Neuronal stem cell (in vitro differentiated cells): Measurements from ENCODE around the gene RREB1.

Experiments used
- DNase-seq: peaks from one replicate; pipeline ENCODE4 v3.0.0-alpha.2; 2013; ENCODE audit warnings: low spot score
- H2AFZ ChIP-seq: one replicate; pipeline ENCODE4 v1.6.1; 2013; ENCODE audit warnings: mild to moderate bottlenecking, low read length, inconsistent platforms
- H2AK5ac ChIP-seq: 2 replicates; pipeline ENCODE4 v1.6.1; 2013; ENCODE audit warnings: low read depth, mild to moderate bottlenecking, inconsistent platforms, low read length, moderate library complexity, mixed read lengths
- H2BK120ac ChIP-seq: 2 replicates; pipeline ENCODE4 v1.6.1; 2013; ENCODE audit warnings: low read depth, mild to moderate bottlenecking, inconsistent platforms, low read length, moderate library complexity, mixed read lengths
- H2BK12ac ChIP-seq: one replicate; pipeline ENCODE4 v1.6.1; 2013; ENCODE audit warnings: low read length, inconsistent platforms
- H2BK15ac ChIP-seq: 2 replicates; pipeline ENCODE4 v1.6.1; 2013; ENCODE audit warnings: mild to moderate bottlenecking, low read length, inconsistent platforms, mixed read lengths
- H2BK5ac ChIP-seq: one replicate; pipeline ENCODE4 v1.6.1; 2013; ENCODE audit warnings: inconsistent platforms, mild to moderate bottlenecking, low read length, moderate library complexity
- H3K14ac ChIP-seq: one replicate; pipeline ENCODE4 v1.6.1; 2013; ENCODE audit warnings: low read length, inconsistent platforms
- H3K18ac ChIP-seq: 2 replicates; pipeline ENCODE4 v1.6.1; 2013; ENCODE audit warnings: low read length, inconsistent platforms
- H3K23ac ChIP-seq: 2 replicates; pipeline ENCODE4 v1.6.1; 2013; ENCODE audit warnings: low read depth, mild to moderate bottlenecking, mixed read lengths, low read length, inconsistent platforms; ENCODE audit not compliant: poor library complexity
- H3K27ac ChIP-seq: replicated peaks from 3 replicates; pipeline ENCODE4 v1.5.1; 2013; ENCODE audit warnings: low read length, inconsistent platforms
- H3K27me3 ChIP-seq, 3 experiments: 2 replicates each; pipeline ENCODE4 v1.6.1; 2013; ENCODE audit warnings: low read length in 3 of 3, mild to moderate bottlenecking in 2 of 3, inconsistent platforms in 1 of 3, low read depth in 1 of 3, mixed read lengths in 1 of 3, moderate library complexity in 1 of 3; ENCODE audit not compliant: control insufficient read depth in 3 of 3, insufficient read depth in 3 of 3
- H3K36me3 ChIP-seq, 2 donors: replicated peaks in 1 of 2; 2 replicates each; pipeline ENCODE4 v1.6.1; 2013; ENCODE audit warnings: low read length in 2 of 2; ENCODE audit not compliant: control insufficient read depth in 2 of 2, insufficient read depth in 2 of 2
- H3K4ac ChIP-seq: 2 replicates; pipeline ENCODE4 v1.6.1; 2013; ENCODE audit warnings: inconsistent platforms, mild to moderate bottlenecking, low read length, moderate library complexity
- H3K4me1 ChIP-seq, 2 donors: 1 replicate in 1 of 2; 2 replicates in 1 of 2; pipeline ENCODE4 v1.6.1; 2013; ENCODE audit warnings: low read length in 2 of 2, low read depth in 1 of 2; ENCODE audit not compliant: control insufficient read depth in 2 of 2, insufficient read depth in 1 of 2
- H3K4me2 ChIP-seq: one replicate; pipeline ENCODE4 v1.6.1; 2013; ENCODE audit warnings: mild to moderate bottlenecking, low read length, inconsistent platforms; ENCODE audit not compliant: insufficient read depth, poor library complexity, severe bottlenecking
- H3K4me3 ChIP-seq, 2 donors: 2 replicates each; pipeline ENCODE4 v1.5.1; 2013; ENCODE audit warnings: low read length in 2 of 2, mild to moderate bottlenecking in 2 of 2, inconsistent platforms in 1 of 2, moderate library complexity in 1 of 2
- H3K79me1 ChIP-seq: one replicate; pipeline ENCODE4 v1.6.1; 2013; ENCODE audit warnings: low read depth, mild to moderate bottlenecking, inconsistent platforms, low read length, moderate library complexity
- H3K9ac ChIP-seq: one replicate; pipeline ENCODE4 v1.6.1; 2013; ENCODE audit warnings: mild to moderate bottlenecking, low read depth, low read length, inconsistent platforms; ENCODE audit not compliant: poor library complexity
- H3K9me3 ChIP-seq, 2 donors: replicated peaks in 1 of 2; 2 replicates each; pipeline versions ENCODE3 to v1.6.1; 2013; ENCODE audit warnings: low read length in 2 of 2, mild to moderate bottlenecking in 2 of 2, inconsistent platforms in 1 of 2, low read depth in 1 of 2, mixed read lengths in 1 of 2, moderate library complexity in 1 of 2; ENCODE audit not compliant: control insufficient read depth in 2 of 2, insufficient read depth in 1 of 2
- H4K8ac ChIP-seq: one replicate; pipeline ENCODE4 v1.6.1; 2013; ENCODE audit warnings: low read depth, mild to moderate bottlenecking, inconsistent platforms, low read length, moderate library complexity
- H4K91ac ChIP-seq: one replicate; pipeline ENCODE4 v1.6.1; 2013; ENCODE audit warnings: low read length, low read depth, mild to moderate bottlenecking, inconsistent platforms; ENCODE audit not compliant: poor library complexity
- WGBS, 2 donors: extraction: QIAGEN DNeasy Blood & Tissue Kit; methylation state at CpG; one replicate each; pipeline ENCODE4 v1.1.7; 2013; ENCODE audit warnings: missing lambda C conversion rate in 2 of 2, mixed read lengths in 1 of 2; ENCODE audit not compliant: insufficient read length in 2 of 2, insufficient replicate concordance in 1 of 2; ENCODE audit errors: extremely low coverage in 2 of 2; 5-methylcytosine and 5-hydroxymethylcytosine counted together

RREB1 gene

DNA sequence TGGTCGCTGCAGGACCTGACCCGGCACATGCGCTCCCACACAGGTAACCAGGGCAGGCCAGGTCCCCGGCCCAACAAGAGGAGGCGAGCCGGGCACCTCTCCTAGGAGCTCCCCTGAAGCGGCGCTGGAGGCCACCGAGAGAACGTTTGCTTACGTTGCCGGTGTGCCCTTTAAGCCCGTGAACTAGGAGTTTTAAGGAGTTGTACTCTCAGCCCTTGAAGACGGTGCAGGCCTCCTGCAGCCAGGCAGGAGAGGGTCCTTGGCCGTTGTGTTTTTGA lies 139.4 kb downstream of the RREB1 start:
- H2BK15ac ChIP-seq, result no peak overlapping the region
- H2BK120ac ChIP-seq, result no peak overlapping the region
- H3K14ac ChIP-seq, result no peak overlapping the region
- no peak overlapping the region for H3K4me2 ChIP-seq
- peaks cover 8% of the 10 kb centered on the region in 2 donors for H3K4me1 ChIP-seq
- H4K8ac ChIP-seq, result no peak overlapping the region
- H4K91ac ChIP-seq, result no peak overlapping the region
- DNase-seq, result no peak
- no peak overlapping the region for H3K23ac ChIP-seq
- no peaks in the 10 kb centered on the region for H3K9me3 ChIP-seq
- H2BK12ac ChIP-seq, result no peak overlapping the region
- no peak overlapping the region for H2BK5ac ChIP-seq
- H3K27me3 ChIP-seq, result no peaks in the 10 kb centered on the region
- H3K4ac ChIP-seq, result no peak overlapping the region
- H3K36me3 ChIP-seq, result peaks cover 7 to 53% of the 10 kb centered on the region in 2 donors
- no peak overlapping the region for H3K27ac ChIP-seq
- H2AK5ac ChIP-seq, result no peak overlapping the region
- no peak overlapping the region for H3K9ac ChIP-seq
- H3K79me1 ChIP-seq, result no peaks in the 10 kb centered on the region
- no CpG with 5 or more reads among the region's 15 CpGs for WGBS, 2 donors
- no peak overlapping the region for H3K18ac ChIP-seq
- no peak overlapping the region for H2AFZ ChIP-seq
- H3K4me3 ChIP-seq, result no peak overlapping the region

DNA sequence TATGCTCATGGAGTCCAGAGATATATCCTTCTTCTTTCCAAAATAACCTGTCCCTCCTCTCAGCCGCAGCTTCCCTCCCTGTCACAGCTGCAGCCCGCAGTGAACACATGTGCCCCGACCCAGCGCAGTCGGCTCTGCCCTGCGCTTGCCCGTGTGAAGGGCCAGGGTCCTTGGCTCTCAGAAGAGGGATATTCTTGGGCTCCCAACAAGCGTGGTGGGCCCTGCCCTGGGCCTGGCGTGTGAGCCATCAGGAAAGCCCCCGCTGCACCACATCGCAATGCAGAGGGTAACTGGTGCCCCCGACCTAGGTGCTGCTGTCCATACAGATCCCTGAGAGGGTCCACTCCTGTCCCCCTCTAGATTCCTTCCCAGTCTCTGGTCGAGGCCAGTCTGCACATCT lies 140.1 kb downstream of the RREB1 start:
- Histone ChIP-seq H2BK5ac (no peak overlapping the region), H3K79me1 (no peaks in the 10 kb centered on the region), H3K4me2 (no peak overlapping the region), H3K14ac (no peak overlapping the region), H3K4me3 (no peak overlapping the region), H2BK12ac (no peak overlapping the region), H3K27ac (no peak overlapping the region), H3K4ac (no peak overlapping the region), H2AK5ac (no peak overlapping the region), H3K18ac (no peak overlapping the region), H2BK15ac (no peak overlapping the region), H3K23ac (no peak overlapping the region), H3K9me3 (no peaks in the 10 kb centered on the region), H3K27me3 (no peaks in the 10 kb centered on the region), H3K4me1 (peaks cover 3 to 5% of the 10 kb centered on the region in 2 donors), H2AFZ (no peak overlapping the region), H4K8ac (no peak overlapping the region), H3K9ac (no peak overlapping the region), H4K91ac (no peak overlapping the region), H3K36me3 (peaks cover 7 to 57% of the 10 kb centered on the region in 2 donors), H2BK120ac (no peak overlapping the region)
- DNase-seq, result no peak
- WGBS, 2 donors, result no CpG with 5 or more reads among the region's 13 CpGs

DNA sequence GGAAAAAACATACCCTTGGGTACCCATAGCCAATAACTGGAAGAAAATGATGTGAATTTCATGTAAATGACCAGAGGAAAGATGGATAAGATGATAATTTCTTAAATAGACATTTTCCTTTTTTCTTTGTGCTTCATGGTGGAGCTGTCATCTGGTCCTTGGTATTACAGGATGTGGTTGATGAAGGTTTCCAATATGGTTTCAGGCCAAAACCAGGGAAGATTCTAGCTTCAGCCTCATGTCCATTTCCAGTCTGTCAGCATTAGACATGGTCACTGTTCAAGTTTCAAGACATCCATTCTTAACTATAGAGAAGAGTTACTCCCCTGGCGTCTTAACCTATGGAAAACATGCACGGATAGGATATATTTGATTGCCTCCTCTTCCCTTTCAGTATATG lies 141.6 kb downstream of the RREB1 start:
- no peak overlapping the region for H3K23ac ChIP-seq
- no peaks in the 10 kb centered on the region for H3K4me1 ChIP-seq
- H2BK15ac ChIP-seq, result no peak overlapping the region
- DNase-seq, result no peak
- H2AFZ ChIP-seq, result no peak overlapping the region
- H3K14ac ChIP-seq, result no peak overlapping the region
- no peak overlapping the region for H2AK5ac ChIP-seq
- H4K8ac ChIP-seq, result no peak overlapping the region
- no peak overlapping the region for H3K18ac ChIP-seq
- no peak overlapping the region for H3K4ac ChIP-seq
- H3K9me3 ChIP-seq, result no peaks in the 10 kb centered on the region
- H3K4me3 ChIP-seq, result no peak overlapping the region
- H3K9ac ChIP-seq, result no peak overlapping the region
- H3K27me3 ChIP-seq, result no peaks in the 10 kb centered on the region
- no peak overlapping the region for H3K27ac ChIP-seq
- H2BK120ac ChIP-seq, result no peak overlapping the region
- H3K4me2 ChIP-seq, result no peak overlapping the region
- no peak overlapping the region for H2BK12ac ChIP-seq
- peaks cover 7 to 57% of the 10 kb centered on the region in 2 donors for H3K36me3 ChIP-seq
- H3K79me1 ChIP-seq, result no peaks in the 10 kb centered on the region
- H2BK5ac ChIP-seq, result no peak overlapping the region
- WGBS, 2 donors, result no CpG with 5 or more reads among the region's 2 CpGs
- H4K91ac ChIP-seq, result no peak overlapping the region

DNA sequence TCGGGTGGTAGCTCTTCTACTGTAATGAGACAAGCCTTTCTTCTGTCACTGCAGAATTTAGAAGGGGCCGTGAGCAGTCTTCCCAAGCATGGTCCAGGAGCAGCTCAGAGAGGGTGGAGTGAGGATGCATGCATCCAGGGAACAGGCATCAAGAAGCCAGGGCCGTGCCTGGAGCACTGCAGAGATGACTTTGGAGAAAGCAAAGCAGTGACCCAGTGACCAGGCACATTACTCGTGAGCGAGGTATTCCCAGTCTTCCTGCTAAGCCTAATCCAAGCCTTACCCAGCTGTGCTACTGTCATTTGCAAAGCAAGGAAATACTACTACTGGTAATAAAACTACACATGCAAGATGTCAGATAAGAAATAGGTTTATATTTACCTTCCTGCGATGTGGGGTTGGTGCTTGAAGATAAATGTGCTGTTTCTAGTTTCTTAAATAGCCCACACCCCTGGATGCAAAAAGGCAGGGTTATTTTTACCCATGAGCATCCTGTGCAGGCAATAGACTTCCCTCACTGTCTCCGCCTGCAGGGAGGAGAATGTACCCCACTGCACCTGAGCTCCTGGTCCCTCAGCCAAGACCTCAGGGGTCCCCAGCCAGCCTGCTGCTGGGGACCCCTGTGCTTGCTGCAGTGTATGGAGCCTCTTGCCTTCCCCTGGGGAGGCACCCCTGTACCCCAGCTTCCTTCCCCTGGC lies 142.3 kb downstream of the RREB1 start:
- no peak overlapping the region for H3K9ac ChIP-seq
- H2BK5ac ChIP-seq, result no peak overlapping the region
- no peak overlapping the region for H3K23ac ChIP-seq
- no peak overlapping the region for H2AK5ac ChIP-seq
- no peak overlapping the region for H2BK120ac ChIP-seq
- H3K14ac ChIP-seq, result no peak overlapping the region
- H2AFZ ChIP-seq, result no peak overlapping the region
- no peak overlapping the region for H3K4ac ChIP-seq
- WGBS, 2 donors, result no CpG with 5 or more reads among the region's 7 CpGs
- no peaks in the 10 kb centered on the region for H3K27me3 ChIP-seq
- H4K91ac ChIP-seq, result no peak overlapping the region
- H3K4me1 ChIP-seq, result peaks cover 0 to under 1% of the 10 kb centered on the region in 2 donors
- no peak overlapping the region for H2BK15ac ChIP-seq
- H3K18ac ChIP-seq, result no peak overlapping the region
- no peaks in the 10 kb centered on the region for H3K9me3 ChIP-seq
- peak overlapping the region; percentile 33 for H4K8ac ChIP-seq
- H2BK12ac ChIP-seq, result no peak overlapping the region
- no peak overlapping the region for H3K4me2 ChIP-seq
- H3K27ac ChIP-seq, result no peak overlapping the region
- peaks cover 6 to 52% of the 10 kb centered on the region in 2 donors for H3K36me3 ChIP-seq
- no peak overlapping the region for H3K4me3 ChIP-seq
- DNase-seq, result no peak
- H3K79me1 ChIP-seq, result no peaks in the 10 kb centered on the region
